PC-3 (cell line): Measurements from ENCODE around the gene LAMA2. TPM values are rescaled to one million over a fixed set of nuclear protein-coding genes. Genes with fewer than 3 reads are reported as not detected.

Source experiments
- ATAC-seq: fragments of 200-7000 bp; cut with Tn5 transposase; 2 replicates; pipeline ENCODE4 v1.9.1; 2020; ENCODE audit warnings: mild to moderate bottlenecking, moderate library complexity
- BruUV-seq: library from RNA; stranded (reverse); fragments of 400-500 nt; replicated peaks from 2 replicates; lab custom pipeline; 2021; lab: Mats Ljungman, UMichigan
- CTCF ChIA-PET: fragments of 300-600 bp; sonication (Branson Sonifier 250); formaldehyde crosslinking; loops from one replicate; lab custom pipeline; 2022; ENCODE audit warnings: antibody characterized with exemption; lab: Charles Lee
- POLR2A ChIA-PET: fragments of 300-600 bp; sonication (Branson Sonifier 250); formaldehyde crosslinking; loops from one replicate; lab custom pipeline; 2022; ENCODE audit warnings: antibody characterized with exemption; ENCODE audit not compliant: unreplicated experiment; lab: Charles Lee
- DNase-seq: peaks from one replicate; pipeline ENCODE4 v3.0.0-alpha.2; 2015
- H2AFZ ChIP-seq: fragments of 300-600 bp; sonication (generic); 2 replicates; pipeline ENCODE4 v1.6.0; 2016; ENCODE audit warnings: antibody characterized with exemption, low read length
- H3F3A ChIP-seq: fragments of 300-600 bp; sonication (generic); one replicate; pipeline ENCODE4 v1.6.0; 2017; ENCODE audit warnings: antibody characterized with exemption, low read length, control low read depth, mild to moderate bottlenecking; ENCODE audit not compliant: unreplicated experiment
- H3K27ac ChIP-seq: fragments of 300-600 bp; sonication (generic); 2 replicates; pipeline ENCODE4 v1.5.1; 2016; ENCODE audit warnings: mild to moderate bottlenecking, low read length
- H3K27me3 ChIP-seq: fragments of 300-600 bp; sonication (generic); 2 replicates; pipeline ENCODE4 v1.6.1; 2016; ENCODE audit warnings: low read length, mixed read lengths
- H3K36me3 ChIP-seq: fragments of 300-600 bp; sonication (generic); 2 replicates; pipeline ENCODE4 v1.6.1; 2016; ENCODE audit warnings: low read depth, mixed run types, low read length, mixed read lengths
- H3K4me1 ChIP-seq: fragments of 300-600 bp; sonication (generic); 2 replicates; pipeline ENCODE4 v1.5.1; 2016; ENCODE audit warnings: low read length; ENCODE audit not compliant: insufficient read depth
- H3K4me2 ChIP-seq: fragments of 300-600 bp; sonication (generic); 2 replicates; pipeline ENCODE4 v1.6.0; 2016; ENCODE audit warnings: low read length
- H3K4me3 ChIP-seq: fragments of 300-600 bp; sonication (generic); 2 replicates; pipeline ENCODE4 v1.5.1; 2016; ENCODE audit warnings: mild to moderate bottlenecking, low read length, mixed read lengths
- H3K79me2 ChIP-seq: fragments of 300-600 bp; sonication (generic); 2 replicates; pipeline ENCODE4 v1.6.1; 2017; ENCODE audit warnings: low read length, mixed read lengths
- H3K9ac ChIP-seq: fragments of 300-600 bp; sonication (generic); 2 replicates; pipeline ENCODE4 v1.6.0; 2016; ENCODE audit warnings: mild to moderate bottlenecking, low read length
- H3K9me2 ChIP-seq: fragments of 300-600 bp; sonication (generic); replicated peaks from 2 replicates; pipeline ENCODE4 v1.6.1; 2016; ENCODE audit warnings: mixed run types, low read length, mixed read lengths
- H3K9me3 ChIP-seq: fragments of 300-600 bp; sonication (generic); 2 replicates; pipeline ENCODE4 v1.6.1; 2016; ENCODE audit warnings: low read length, mixed read lengths
- H4K20me1 ChIP-seq: fragments of 300-600 bp; sonication (generic); 2 replicates; pipeline ENCODE4 v1.6.1; 2016; ENCODE audit warnings: low read length, mixed read lengths
- CTCF ChIP-seq: fragments of 300-600 bp; sonication (generic); conservative IDR thresholded peaks from 2 replicates; pipeline ENCODE4 v1.5.1; 2017; ENCODE audit warnings: antibody characterized with exemption, low read depth, mild to moderate bottlenecking, low read length
- EZH2 ChIP-seq: fragments of 300-600 bp; sonication (generic); IDR thresholded peaks from one replicate; pipeline ENCODE4 v1.6.1; 2017; ENCODE audit warnings: antibody characterized with exemption, mild to moderate bottlenecking, low read length; ENCODE audit not compliant: unreplicated experiment
- EZH2phosphoT487 ChIP-seq: fragments of 300-600 bp; sonication (generic); IDR thresholded peaks from 2 replicates; pipeline ENCODE4 v1.6.1; 2018; ENCODE audit warnings: mild to moderate bottlenecking, antibody characterized with exemption, low read length, borderline replicate concordance
- intact Hi-C: fragments of 100-400 bp; cut with micrococcal nuclease; formaldehyde crosslinking; loops from 2 replicates; pipeline ENCODE4 v1.9.0; 2023
- total RNA-seq: library from RNA; depleted of rRNA; stranded (reverse); fragments of >200 nt; gene quantifications from 2 replicates; pipeline ENCODE4 v1.2.3, GENCODE V29; 2014

The LAMA2 gene
- total RNA-seq, 1 experiment from 2014 or later = 0.22 TPM

GRCh38 chr6:129356129-129356528 lies 473.2 kb downstream of the LAMA2 start:
- TF ChIP-seq CTCF = no peak
- TF ChIP-seq EZH2phosphoT487 = no peak
- TF ChIP-seq EZH2 = no peak
- ChIA-PET POLR2A (no interaction called here), CTCF (no interaction called here)
- ATAC-seq = no peak
- Histone ChIP-seq H3K9me2 (no peaks in the 10 kb centered on the region), H3K27me3 (no peaks in the 10 kb centered on the region), H3K4me3 (no peak overlapping the region), H3K4me2 (no peak overlapping the region), H4K20me1 (no peaks in the 10 kb centered on the region), H3K9me3 (no peaks in the 10 kb centered on the region), H2AFZ (no peak overlapping the region), H3K36me3 (no peaks in the 10 kb centered on the region), H3K4me1 (no peaks in the 10 kb centered on the region), H3K9ac (no peak overlapping the region), H3K79me2 (no peaks in the 10 kb centered on the region), H3K27ac (no peak overlapping the region), H3F3A (no peaks in the 10 kb centered on the region)
- no peak for DNase-seq
- intact Hi-C loops = no loop called here
- BruUV-seq = no TSS peak

- CTCF ChIA-PET = no interaction called here
- no peak overlapping the region for H3K4me3 ChIP-seq
- H3K36me3 ChIP-seq = no peaks in the 10 kb centered on the region
- no peaks in the 10 kb centered on the region for H3K4me1 ChIP-seq
- no peaks in the 10 kb centered on the region for H4K20me1 ChIP-seq
- H2AFZ ChIP-seq = no peak overlapping the region
- no peaks in the 10 kb centered on the region for H3F3A ChIP-seq
- ATAC-seq = no peak
- POLR2A ChIA-PET = no interaction called here
- DNase-seq = no peak
- H3K9me3 ChIP-seq = no peaks in the 10 kb centered on the region
- BruUV-seq = no TSS peak
- intact Hi-C loops = no loop called here
- no peaks in the 10 kb centered on the region for H3K9me2 ChIP-seq
- H3K9ac ChIP-seq = no peak overlapping the region
- TF ChIP-seq CTCF (no peak), EZH2 (no peak), EZH2phosphoT487 (no peak)
- no peaks in the 10 kb centered on the region for H3K79me2 ChIP-seq
- no peaks in the 10 kb centered on the region for H3K27me3 ChIP-seq
- H3K4me2 ChIP-seq = no peak overlapping the region
- no peak overlapping the region for H3K27ac ChIP-seq
Measured at GRCh38 chr6:129359811-129360681, 477.1 kb downstream of the LAMA2 start.

GRCh38 chr6:129360682-129360955 lies 477.7 kb downstream of the LAMA2 start:
- Histone ChIP-seq H3K36me3 (no peaks in the 10 kb centered on the region), H3K9me3 (no peaks in the 10 kb centered on the region), H2AFZ (no peak overlapping the region), H3K4me2 (no peak overlapping the region), H4K20me1 (no peaks in the 10 kb centered on the region), H3K27ac (no peak overlapping the region), H3K4me3 (no peak overlapping the region), H3K9ac (no peak overlapping the region), H3F3A (no peaks in the 10 kb centered on the region), H3K27me3 (no peaks in the 10 kb centered on the region), H3K4me1 (no peaks in the 10 kb centered on the region), H3K79me2 (no peaks in the 10 kb centered on the region), H3K9me2 (no peaks in the 10 kb centered on the region)
- CTCF ChIA-PET = no interaction called here
- POLR2A ChIA-PET = no interaction called here
- DNase-seq (no peak), ATAC-seq (no peak)
- TF ChIP-seq EZH2phosphoT487 = no peak
- no peak for TF ChIP-seq CTCF
- TF ChIP-seq EZH2 = no peak
- BruUV-seq = no TSS peak
- intact Hi-C loops = no loop called here
